Tibial nerve (tissue), 3 donors: ENCODE data around the gene HNF1B.

Experiments used
- CTCF ChIP-seq, 5 experiments: fragments of 200-600 bp in 3 of 5; fragments of 450-650 bp in 2 of 5; sonication (generic) in 3 of 5; IDR thresholded peaks; one replicate each; pipeline ENCODE4 v1.5.1; 2016 to 2019; ENCODE audit warnings: antibody characterized with exemption in 5 of 5, mild to moderate bottlenecking in 3 of 5, moderate library complexity in 2 of 5
- POLR2A ChIP-seq, 2 donors: fragments of 450-650 bp; IDR thresholded peaks; one replicate each; pipeline ENCODE4 v1.6.1; 2017; ENCODE audit warnings: antibody characterized with exemption in 2 of 2, mild to moderate bottlenecking in 2 of 2, moderate library complexity in 2 of 2

- TF ChIP-seq CTCF (IDR thresholded peaks at IDR 0.05): no peak
- TF ChIP-seq POLR2A (IDR thresholded peaks at IDR 0.05): no peak
These were observed 97.0 kb downstream of the HNF1B start for GRCh38 chr17:37647856-37648255.
